ENCODE data around the gene PAPSS2. TPM values are rescaled to one million over a fixed set of nuclear protein-coding genes. Genes with fewer than 3 reads are reported as not detected.

PAPSS2 gene
- total and polyA plus RNA-seq, 7 donors, result 7.1 to 88.9 (median 8.6) TPM

Other genes with a start within 250 kb of the PAPSS2 start
- gene MINPP1, start 155.0 kb upstream of the PAPSS2 start, total RNA-seq, result 10 to 100 TPM in 3 of 4 donors, 1 to 10 TPM in 1; 9.2 to 20.9 (median 11.0) TPM
- gene MINPP1, start 155.0 kb upstream of the PAPSS2 start, polyA plus RNA-seq, result 10 to 100 TPM in 2 of 3 donors, 1 to 10 TPM in 1; 4.2 to 15.1 (median 14.1) TPM
- 10 to 100 TPM; 28.0 to 45.3 (median 37.3) TPM for gene ATAD1, start 158.3 kb downstream of the PAPSS2 start, total RNA-seq
- 10 to 100 TPM in 2 of 3 donors, 1 to 10 TPM in 1; 6.9 to 18.7 (median 10.8) TPM for gene ATAD1, start 158.3 kb downstream of the PAPSS2 start, polyA plus RNA-seq
- under 1 TPM; 0.14 to 0.36 (median 0.30) TPM for gene KLLN, start 203.7 kb downstream of the PAPSS2 start, total RNA-seq
- under 1 TPM; 0.60 to 0.92 (median 0.76) TPM for gene KLLN, start 203.7 kb downstream of the PAPSS2 start, polyA plus RNA-seq
- 100 to 1,000 TPM in 2 of 4 donors, 10 to 100 TPM in 2; 80.0 to 180 (median 118) TPM for gene PTEN, start 203.7 kb downstream of the PAPSS2 start, total RNA-seq
- 10 to 100 TPM; 27.0 to 40.9 (median 31.2) TPM for gene PTEN, start 203.7 kb downstream of the PAPSS2 start, polyA plus RNA-seq

Data from sigmoid colon (tissue), 7 donors.